ENCODE measurements around the gene FAH.

FAH gene

DNA sequence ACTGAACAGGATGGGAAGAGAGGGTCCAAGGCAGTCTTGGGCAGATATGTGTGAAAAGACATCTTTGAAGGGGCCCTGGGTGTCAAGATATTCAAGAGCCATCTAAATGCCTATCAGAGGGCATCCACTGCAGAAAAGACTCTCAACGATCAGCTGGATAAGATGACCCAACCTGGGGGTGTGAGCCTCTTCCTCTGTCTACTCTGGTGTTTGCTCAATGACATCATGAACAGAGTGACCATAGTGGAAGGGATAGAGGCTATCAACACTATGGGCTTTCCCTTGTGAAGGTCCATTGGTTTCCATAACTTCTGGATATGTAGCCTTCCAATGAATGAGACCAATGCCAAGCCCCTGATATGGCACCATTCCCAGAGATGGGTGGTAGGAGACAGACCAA, 42.1 kb downstream of the FAH start:
- DNase-seq (ENCODE audit: low read depth in 2 of 2, low spot score in 1 of 2): no peak

DNA sequence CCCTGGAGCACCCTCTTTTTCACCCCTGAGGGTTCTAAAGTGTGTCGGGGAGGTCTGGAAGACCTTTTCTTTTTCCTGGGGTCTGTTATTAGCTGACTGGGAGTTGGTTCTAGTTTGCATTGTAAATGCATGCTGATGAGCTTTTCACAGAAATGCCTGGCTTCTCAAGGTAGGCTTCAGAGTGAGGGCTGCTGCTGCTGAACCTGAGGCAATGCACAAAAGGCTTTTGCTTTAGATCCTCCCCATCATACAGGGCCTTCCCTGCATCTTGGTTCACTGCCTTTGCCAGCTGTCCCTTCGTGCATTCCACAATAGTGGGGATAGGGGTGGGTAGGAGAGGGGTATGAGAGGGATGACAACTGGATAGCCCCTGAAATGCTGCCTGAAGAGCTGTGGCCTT, 46.6 kb downstream of the FAH start:
- DNase-seq (ENCODE audit: low read depth in 2 of 2, low spot score in 1 of 2): no peak

DNA sequence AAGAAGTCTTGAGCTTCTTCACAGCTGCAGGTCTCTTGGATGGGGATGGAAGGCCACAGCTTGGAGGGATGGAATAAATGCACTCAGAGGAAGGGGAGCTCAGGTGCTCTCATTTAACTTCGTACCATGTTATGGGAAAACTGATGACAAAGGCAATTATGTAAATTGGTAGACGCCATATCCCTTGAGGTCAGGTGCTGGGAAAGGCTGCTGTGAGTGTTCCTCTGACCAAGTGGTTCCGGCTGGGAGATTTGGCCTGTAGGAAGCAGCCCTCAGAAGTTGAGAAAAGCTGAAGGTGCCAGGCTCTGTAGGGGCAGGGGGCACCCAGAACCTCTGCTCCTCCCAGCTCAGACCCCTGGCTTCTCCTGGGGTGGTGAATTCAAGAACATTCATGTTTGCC, 47.1 kb downstream of the FAH start:
- DNase-seq (ENCODE audit: low read depth in 2 of 2, low spot score in 1 of 2): no peak

DNA sequence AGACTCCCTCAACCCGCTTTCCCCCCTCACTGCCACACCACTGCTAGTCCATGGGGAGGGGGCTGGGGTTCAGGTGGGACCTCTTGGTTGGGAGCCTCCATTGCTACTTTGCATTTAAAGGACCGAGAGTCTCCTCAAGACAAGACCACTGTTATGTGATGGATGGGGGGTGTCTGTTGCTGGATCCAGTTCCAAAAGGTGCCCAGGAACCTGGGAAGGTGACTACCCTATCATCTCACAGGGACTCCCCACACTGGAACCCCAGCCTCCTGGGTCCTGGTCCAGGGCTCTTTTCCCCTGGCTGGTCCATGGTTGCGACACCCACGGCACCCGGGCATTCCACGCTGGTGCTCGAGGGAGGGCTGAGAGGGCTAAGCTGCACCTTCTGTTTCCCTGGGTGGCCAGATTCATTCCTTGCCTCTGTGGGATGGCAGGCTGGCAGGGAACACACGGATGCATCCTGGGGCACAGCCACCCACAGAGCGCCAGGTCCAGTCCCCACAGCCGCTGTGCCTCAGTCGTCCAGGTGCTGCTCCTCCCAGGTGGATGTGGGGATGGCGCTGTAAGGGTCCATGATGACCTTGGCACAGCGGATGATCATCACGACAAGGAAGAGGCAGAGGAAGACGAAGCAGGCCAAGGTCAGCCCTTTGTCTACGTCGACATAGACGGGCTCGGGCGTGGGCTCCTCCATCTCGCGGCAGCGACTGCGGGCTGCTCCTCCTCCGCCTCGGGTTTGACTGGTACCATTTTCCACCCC, 48.6 kb downstream of the FAH start:
- no peak for DNase-seq (ENCODE audit: low read depth in 2 of 2, low spot score in 1 of 2)

DNA sequence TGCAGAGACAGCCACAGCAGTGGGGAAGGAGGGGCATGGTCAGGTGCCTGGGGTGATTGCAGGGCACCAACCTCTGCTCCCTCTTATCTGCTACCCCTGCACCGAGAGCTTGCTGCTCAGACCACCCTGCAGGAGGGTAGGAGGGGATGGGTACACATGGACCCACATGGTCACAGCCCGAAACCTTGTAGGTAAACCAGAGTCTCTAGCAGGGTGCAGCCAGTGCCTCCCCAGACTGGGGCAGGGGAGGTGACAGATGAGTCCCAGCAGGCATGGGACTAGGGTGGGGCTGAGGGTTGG, 49.2 kb downstream of the FAH start:
- no peak for DNase-seq (ENCODE audit: low read depth in 2 of 2, low spot score in 1 of 2)

DNA sequence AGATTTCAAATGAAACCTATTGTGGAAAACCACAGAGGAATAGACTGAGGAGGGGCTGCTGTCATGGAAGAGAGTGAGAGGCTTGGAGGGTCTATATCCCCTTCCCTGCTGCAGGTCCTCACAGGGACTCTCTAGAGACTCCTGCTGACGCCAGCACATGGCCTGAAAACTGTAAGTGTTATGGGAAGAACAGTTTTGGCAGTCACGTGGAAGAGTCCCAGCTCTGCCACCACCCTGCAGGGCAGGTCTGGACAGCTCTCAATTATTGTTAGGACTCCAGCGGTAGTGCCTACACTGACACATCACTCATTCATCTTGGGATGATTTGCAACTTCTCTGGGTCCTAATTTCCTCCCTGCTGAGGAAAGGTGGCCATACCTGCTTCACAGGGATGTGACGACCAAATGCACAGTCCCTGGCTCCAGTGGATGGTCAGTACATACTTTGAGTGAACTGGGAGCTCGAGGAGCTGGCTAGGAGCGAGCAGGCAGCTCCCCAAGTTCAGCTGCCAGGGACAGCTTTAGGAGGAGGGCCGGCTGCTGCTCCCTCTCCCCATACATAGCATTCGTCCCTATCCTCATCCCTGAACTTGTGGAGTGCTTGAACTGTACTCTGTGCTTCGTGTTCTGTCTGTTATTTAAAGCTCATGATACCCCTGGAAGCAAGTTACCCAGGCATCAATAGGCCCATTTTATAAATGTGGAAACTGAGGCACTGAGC, 50.0 kb downstream of the FAH start:
- DNase-seq (ENCODE audit: low read depth in 2 of 2, low spot score in 1 of 2): no peak

DNA sequence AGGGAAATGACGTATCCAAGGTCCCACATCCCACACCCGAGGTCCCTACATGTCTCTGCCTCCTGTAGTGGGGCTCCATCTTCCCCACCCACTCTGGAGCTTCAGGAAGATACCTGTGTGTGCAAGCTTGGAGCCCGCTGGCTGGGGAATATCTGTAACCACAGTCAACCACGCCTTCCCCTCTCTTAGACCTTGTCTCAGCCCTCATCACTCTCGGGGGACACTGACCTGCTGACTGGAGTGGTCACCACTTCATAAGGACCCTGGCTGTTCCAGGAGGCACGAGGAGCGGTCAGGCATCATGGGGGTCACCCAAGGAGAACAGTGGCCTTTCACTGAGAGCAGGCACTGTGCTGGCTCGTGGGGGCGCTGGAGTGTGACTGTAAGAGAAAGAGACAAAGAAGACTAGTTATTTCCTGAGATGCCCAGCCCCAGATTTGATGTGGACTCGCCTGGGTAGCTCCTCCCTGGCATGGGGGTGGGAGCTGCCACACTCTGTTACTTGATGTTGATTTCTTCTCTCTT, 50.6 kb downstream of the FAH start:
- no peak for DNase-seq (ENCODE audit: low read depth in 2 of 2, low spot score in 1 of 2)

DNA sequence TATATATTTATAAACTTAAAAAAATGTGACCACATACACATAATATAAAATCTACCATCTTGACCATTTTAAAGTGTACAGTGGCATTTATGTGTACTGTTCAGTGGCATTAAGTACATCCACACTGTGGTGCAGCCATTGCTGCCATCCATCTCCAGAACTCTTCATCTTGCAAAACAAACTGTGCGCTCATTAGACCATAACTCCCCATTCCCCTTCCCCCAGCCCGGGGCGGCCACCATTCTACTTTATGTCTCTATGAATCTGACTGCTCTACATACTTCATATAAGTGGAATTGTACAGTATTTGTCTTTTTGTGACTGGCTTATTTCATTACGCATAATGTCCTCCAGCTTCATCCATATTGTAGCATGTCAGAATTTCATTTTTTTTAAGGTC, 51.4 kb downstream of the FAH start:
- no peak for DNase-seq (ENCODE audit: low read depth in 2 of 2, low spot score in 1 of 2)

DNA sequence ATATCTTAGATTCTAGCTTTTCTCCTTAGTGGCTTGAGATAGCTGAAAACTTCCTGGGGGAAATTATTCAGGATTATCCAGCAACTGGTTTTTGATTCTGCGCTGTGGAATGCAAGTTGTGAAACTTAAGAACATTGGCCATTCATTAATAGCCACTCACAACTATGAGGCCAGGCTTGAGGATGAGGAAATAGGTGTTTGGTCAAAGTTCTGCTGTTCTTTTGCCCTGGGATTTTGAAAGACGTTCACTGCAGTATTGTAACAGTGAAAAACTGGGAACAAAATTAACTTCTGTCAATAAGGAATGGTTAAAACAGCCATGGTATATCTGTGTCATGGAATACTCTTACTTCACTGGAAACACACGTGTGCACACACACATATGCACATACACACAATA, 55.1 kb downstream of the FAH start:
- DNase-seq (ENCODE audit: low read depth in 2 of 2, low spot score in 1 of 2): no peak

DNA sequence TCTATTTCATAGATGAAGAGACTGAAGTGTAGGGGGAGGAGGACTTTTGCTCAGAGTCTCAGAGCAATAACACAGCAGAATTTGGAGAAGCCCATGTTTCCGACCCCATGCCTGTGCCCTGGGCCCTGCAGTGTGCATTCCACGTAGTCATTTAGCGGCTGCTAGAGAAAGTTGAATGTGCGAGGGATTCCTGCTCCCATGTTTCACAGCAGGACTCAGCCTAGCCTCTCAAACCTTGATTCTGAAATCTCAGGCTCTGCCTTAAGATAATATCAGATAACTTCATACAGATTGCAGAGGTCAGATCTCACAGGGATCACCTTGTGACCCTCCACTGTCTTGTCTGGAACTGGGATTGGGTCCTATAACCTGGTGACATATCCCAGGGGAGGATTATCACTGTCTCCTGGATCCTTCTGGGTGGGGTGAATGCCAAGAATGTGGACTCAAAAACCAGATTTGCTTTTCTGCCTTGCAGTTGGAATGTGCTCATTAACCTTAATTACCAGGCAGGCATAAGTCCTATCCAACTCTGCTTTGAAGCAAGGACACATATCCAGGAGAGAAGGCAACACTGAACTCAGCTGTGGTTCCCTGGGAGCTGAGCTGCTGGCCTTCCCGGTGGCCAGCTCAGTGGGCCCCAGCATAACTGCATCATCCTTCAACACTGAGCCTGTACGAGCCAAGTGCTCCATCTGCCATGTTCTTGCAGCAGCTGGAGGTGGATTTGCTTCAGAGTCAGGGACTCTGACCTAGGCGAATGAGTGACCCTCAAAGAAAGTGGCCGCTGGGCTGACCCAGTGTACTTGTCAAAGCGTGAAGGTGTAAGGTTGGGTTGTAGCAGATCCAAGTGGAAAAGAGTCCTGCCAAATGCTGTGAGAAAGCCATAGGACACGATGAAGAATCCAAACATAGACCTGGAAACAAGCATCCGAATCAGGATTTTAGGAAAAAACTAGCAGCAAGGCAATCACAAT, 56.2 kb downstream of the FAH start:
- no peak for DNase-seq (ENCODE audit: low read depth in 2 of 2, low spot score in 1 of 2)

DNA sequence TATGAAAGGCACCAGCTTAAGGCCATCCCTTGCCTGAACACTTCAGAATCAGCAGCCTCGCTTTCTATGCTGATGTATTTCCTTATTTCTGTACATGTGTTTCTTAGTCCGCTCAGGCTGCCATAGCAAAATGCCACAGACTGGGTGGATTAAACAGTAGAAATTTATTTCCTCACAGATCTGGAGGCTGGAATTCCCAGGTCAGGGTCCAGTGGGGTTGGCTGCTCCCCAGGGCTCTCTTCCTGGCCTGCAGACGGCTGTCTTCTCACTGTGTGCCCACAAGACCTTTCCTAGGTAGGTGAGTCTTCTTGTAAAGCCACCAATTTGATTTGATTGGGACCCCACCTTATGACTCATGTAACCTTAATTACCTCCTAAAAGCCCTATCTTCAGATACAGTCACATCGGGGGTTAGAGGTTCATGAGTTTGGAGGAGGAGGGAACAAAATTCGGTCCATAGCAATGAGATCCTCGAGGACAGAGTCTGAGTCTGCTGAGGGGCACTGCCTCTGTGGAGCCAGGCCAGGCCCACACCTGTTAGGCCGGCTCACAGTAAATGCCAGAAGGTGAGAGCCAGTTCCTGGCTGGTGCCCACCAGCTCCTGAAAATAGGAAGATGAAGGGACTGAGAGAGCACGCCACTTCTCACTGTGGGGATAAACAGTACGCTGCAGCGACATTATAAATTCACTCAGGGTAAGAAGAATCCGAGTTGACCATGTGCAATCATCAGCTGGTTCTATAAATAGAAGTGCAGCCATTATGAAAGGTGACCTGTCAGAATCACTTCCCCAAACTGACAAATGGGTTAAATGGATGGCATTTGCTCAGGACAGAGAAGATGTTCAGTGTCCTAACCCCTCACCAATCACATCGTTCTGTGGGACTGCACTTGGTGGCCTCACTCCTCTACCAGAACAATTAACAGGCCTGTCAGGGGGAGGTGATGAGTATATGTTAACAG, 58.1 kb downstream of the FAH start:
- DNase-seq (ENCODE audit: low read depth in 2 of 2, low spot score in 1 of 2): no peak

DNA sequence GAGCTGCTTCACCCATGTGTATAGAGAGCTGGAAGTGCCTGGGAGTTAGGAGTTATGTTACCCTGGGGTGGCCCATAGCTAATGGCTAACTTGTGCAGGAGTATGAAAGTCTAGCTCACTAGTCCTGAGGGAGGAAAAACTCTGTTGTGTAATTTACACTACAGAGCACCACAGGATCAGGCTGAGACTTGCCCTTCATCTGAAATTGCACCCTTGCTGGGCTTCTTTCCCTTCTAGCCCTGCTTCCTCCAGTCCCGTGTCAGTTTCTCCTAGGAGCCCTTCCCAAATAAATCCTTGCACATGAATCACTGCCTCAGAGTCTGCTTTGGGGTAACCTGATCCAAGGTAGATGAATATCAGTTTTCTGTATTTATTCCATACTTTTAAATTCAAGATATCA, 59.2 kb downstream of the FAH start:
- DNase-seq (ENCODE audit: low read depth in 2 of 2, low spot score in 1 of 2): no peak

DNA sequence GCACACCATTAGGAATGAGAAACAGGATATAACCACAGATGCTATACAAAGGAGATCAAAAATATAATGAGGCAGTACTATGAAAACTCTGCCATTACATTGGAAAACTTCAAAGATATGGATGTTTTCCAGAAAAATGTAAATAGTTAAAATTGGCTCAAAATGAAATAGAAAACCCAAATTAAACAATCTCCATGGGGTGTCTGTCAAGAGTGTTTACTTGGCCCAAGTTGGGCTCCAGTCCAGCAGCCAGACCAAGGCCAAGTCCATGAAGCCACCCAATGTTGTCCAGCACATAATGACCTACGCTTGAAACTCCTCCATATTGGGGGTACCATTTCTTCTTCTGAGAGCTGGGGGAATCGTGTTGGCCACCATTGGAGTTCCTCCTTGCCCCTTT, 62.1 kb downstream of the FAH start:
- DNase-seq (ENCODE audit: low read depth in 2 of 2, low spot score in 1 of 2): no peak

DNA sequence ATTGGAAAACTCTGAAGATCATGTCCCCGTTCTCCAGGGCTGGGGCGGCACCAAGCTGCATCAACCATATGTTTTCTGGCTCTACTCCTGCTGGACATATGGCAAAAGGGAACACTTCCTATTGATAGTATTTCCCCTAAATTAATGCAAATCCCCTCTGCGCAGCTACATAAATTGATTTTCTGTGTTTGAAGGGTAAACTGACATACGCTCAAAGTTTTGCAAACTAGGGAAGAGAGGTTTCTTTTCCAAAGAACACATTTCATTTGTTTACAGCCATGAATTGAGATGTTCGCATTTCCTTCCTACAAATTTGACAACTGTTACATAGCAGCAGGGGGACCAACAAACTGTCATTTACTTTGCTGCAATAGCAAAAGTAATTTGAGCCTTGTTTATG, 63.3 kb downstream of the FAH start:
- no peak for DNase-seq (ENCODE audit: low read depth in 2 of 2, low spot score in 1 of 2)

DNA sequence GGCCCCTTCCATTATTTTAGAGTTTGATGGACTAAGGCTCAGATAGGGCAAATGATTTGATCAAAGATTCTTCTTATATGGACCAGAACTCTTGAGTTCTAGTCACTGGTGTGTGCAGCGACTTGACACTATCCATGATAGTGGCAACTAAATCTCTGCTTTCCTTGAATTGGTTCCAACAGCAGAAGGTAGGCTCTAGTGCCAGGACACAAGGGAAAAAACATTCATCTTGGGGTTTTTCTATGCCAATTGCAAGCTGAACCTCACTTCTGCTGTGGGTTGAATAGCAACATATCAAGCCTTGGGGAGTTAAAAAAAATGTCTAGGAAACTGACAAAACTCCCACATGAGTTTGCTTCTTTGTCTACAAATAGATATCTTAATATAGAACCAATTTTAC, 64.1 kb downstream of the FAH start:
- DNase-seq (ENCODE audit: low read depth in 2 of 2, low spot score in 1 of 2): no peak

DNA sequence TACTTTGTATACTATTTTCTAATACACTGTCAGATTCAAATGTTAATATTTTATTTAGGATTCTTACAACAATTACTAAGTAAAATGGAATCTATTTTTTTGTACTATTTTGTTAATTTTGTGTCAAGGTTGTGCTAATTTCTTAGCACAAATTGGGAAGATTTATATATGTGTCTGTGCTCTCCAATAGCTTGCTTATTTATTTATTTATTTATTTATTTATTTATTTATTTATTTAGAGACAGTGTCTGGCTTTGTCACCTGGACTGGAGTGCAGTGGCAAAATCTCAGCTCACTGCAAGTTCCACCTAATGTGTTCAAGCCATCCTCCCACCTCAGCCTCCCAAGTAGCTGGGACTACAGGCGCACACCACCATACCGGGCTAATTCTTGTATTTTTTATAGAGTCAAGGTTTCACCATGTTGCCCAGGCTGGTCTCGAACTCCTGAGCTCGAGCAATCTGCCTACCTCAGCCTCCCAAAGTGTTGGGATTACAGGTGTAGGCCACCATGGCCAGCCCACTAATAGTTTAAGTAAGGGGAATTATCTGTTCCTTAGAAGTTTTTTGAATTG, 64.6 kb downstream of the FAH start:
- DNase-seq (ENCODE audit: low read depth in 2 of 2, low spot score in 1 of 2): no peak

DNA sequence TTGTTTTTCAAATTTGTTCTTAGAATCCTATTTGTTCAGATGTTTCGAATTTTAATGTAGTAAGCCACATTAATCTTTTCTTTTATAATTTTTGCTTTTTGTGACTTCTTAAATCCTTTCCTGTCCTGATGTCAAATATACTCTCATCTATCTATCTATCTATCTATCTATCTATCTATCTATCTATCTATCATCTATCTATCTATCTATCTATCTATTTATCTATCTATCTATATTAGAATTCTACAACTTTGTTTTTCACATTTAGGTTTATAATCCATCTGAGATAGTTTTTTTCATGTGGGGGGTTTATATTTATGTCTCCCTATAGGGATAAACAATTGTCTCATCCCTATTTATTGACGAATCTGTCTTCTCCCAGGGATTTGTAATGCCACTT, 67.2 kb downstream of the FAH start:
- no peak for DNase-seq (ENCODE audit: low read depth in 2 of 2, low spot score in 1 of 2)

DNA sequence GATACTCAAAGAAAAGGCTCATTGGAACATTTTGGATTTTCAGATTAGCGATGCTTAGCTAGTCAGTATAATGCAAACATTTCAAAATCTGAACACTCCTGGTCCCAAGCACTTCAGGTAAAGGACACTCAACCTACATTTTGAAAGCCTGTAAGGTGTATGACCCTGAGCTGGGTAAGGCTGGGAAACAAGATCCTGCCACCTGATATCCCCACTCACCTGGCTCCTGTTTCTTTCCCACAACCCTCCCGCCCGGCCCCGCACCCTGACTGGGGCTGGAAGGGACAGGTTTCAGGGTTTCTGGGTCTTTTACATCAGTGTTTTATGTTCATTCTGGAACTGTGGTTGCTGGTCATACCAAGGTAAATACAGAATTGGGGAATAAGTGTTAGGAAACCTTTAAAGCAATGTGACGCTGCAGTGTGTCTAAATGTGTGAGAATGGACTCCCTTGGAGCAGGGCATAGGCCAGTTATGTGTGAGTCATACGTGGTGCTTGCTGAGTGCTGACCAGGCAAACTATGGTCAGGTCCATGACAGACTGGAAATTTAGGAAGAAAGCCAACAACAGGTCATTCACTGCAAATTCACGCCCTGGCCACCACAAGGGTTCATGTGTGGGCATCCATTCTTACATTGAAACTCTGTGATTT, 76.3 kb downstream of the FAH start:
- no peak for DNase-seq (ENCODE audit: low read depth in 2 of 2, low spot score in 1 of 2)

DNA sequence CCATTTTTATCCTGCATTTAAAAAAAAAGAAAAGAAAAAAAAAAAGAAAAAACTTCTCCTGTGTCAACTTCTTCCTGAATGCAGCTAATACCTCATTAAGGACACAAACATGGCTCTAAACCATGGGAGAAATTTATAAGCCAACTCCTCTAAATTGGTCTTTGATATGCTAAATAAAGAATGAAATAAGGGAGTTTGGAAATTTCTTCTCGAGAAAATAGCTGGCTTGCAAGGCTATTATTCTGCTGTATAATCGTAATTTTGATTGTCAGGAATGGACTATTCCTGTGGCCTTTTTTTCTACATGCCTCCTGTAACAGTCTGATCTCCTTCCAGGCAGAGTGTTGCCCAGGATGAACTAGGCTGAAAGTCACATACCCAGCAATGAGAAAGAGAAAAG, 78.6 kb downstream of the FAH start:
- no peak for DNase-seq (ENCODE audit: low read depth in 2 of 2, low spot score in 1 of 2)

DNA sequence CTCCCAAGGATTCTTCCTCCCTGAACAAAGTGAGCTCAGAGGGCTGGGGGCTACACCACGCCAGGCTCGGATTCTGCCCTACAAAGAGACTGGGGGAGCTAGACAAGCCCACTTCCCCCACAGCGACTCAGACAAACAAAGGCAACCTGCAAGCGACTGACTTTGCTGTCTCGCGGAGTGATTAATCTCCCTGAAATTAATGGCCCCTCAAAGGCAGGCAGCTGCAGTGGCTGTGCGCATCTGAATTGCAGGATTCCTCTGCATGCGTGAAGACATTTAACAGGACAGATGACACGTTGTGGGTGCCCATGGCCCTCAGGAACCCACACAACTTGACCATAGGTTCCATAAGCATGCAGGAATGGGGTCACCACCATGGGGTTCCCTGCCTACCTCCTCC, 80.8 kb downstream of the FAH start:
- no peak for DNase-seq (ENCODE audit: low read depth in 2 of 2, low spot score in 1 of 2)

All from stimulated activated CD8-positive, alpha-beta memory T cell treated with anti-CD3 and anti-CD28 coated beads, Interleukin-4, amount 100 ng/mL, for 4 hours (primary cell).